ENCODE data around the gene ATP2B3.

Gene ATP2B3

GRCh38 chrX:153517423-153517822 is at the start of gene ATP2B3:
TSS of gene ATP2B3 (plus strand) at chrX:153517642. CDS start at chrX:153536248, 18,606 bp downstream.
- Histone ChIP-seq H3K27me3 (ENCODE audit: insufficient read depth, low read depth) (peaks cover 14% of the 10 kb centered on the region; the same call in 1 of the 2 replicates), H3K79me2 (ENCODE audit: insufficient read depth, low read depth) (no peaks in the 10 kb centered on the region), H3K4me1 (ENCODE audit: low read depth, poor library complexity, severe bottlenecking) (no peaks in the 10 kb centered on the region), H3K4me3 (IDR thresholded peaks at IDR 0.05; ENCODE audit: insufficient read depth, low read depth, low read length) (no peak within 1 kb of the TSS), H3K9ac (no peak within 1 kb of the TSS), H3K4me2 (no peak within 1 kb of the TSS), H2AFZ (ENCODE audit: low read depth) (no peak within 1 kb of the TSS), H3K36me3 (ENCODE audit: insufficient read depth) (no peaks in the 10 kb centered on the region), H4K20me1 (ENCODE audit: insufficient read depth) (no peaks in the 10 kb centered on the region), H3K27ac (no peak within 1 kb of the TSS)
- no peak for TF ChIP-seq CTCF (conservative IDR thresholded peaks at IDR 0.05; ENCODE audit: low read depth, low read length)

DNA sequence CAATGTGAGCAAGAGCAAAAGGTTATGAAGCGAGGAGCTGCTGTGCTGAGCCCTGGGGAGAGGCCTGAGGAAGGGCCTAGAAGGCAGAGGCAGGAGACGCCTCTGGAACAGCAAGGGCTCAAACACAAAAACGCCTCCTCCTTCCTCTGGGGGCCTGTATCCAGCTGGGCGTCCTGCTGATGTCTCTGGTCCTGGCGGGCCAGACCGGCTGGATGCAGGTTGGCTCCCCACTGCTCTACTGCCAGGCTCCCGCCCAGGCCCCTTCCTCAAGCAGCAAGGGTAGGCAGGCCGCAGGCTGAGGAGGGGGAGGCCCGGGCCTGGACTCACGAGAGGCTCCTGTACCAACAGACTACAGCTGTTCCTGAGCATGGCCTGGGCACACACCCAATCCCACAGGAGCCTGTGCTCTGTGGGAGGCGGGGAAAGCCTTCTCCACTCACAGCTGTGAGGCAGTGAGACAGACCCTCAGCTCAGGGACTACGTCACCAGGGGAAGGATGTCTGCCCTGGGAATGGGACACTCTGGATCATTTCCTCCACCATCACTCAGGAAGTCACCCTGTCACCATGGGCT is 49.3 kb upstream of the ATP2B3 start:
- Histone ChIP-seq H3K4me2 (no peak overlapping the region), H3K4me1 (ENCODE audit: low read depth, poor library complexity, severe bottlenecking) (no peaks in the 10 kb centered on the region), H3K36me3 (ENCODE audit: insufficient read depth) (no peaks in the 10 kb centered on the region), H2AFZ (ENCODE audit: low read depth) (no peak overlapping the region), H3K4me3 (IDR thresholded peaks at IDR 0.05; ENCODE audit: insufficient read depth, low read depth, low read length) (no peak overlapping the region), H3K9ac (no peak overlapping the region), H3K79me2 (ENCODE audit: insufficient read depth, low read depth) (no peaks in the 10 kb centered on the region; the same call in 1 of the 2 replicates), H3K27ac (no peak overlapping the region), H3K27me3 (ENCODE audit: insufficient read depth, low read depth) (no peaks in the 10 kb centered on the region), H4K20me1 (ENCODE audit: insufficient read depth) (no peaks in the 10 kb centered on the region)
- no peak for TF ChIP-seq CTCF (conservative IDR thresholded peaks at IDR 0.05; ENCODE audit: low read depth, low read length)

- no peaks in the 10 kb centered on the region for H3K4me1 ChIP-seq (ENCODE audit: low read depth, poor library complexity, severe bottlenecking)
- peak overlapping the region; percentile 41; the same call in 1 of the 2 replicates for H2AFZ ChIP-seq (ENCODE audit: low read depth)
These were observed 47.5 kb upstream of the ATP2B3 start for GRCh38 chrX:153469811-153470410.

More at GRCh38 chrX:153469811-153470410, 47.5 kb upstream of the ATP2B3 start:
- H3K27ac ChIP-seq: peak overlapping the region; percentile 39; the same call in 1 of the 2 replicates
- peak overlapping the region; percentile 76; the same call in 1 of the 2 replicates for H3K9ac ChIP-seq
- no peaks in the 10 kb centered on the region for H3K36me3 ChIP-seq (ENCODE audit: insufficient read depth)
- H3K4me3 ChIP-seq (IDR thresholded peaks at IDR 0.05; ENCODE audit: insufficient read depth, low read depth, low read length): no peak overlapping the region
- peak overlapping the region; percentile 73 for H3K4me2 ChIP-seq
- no peak for TF ChIP-seq CTCF (conservative IDR thresholded peaks at IDR 0.05; ENCODE audit: low read depth, low read length)
- no peaks in the 10 kb centered on the region; the same call in 1 of the 2 replicates for H3K79me2 ChIP-seq (ENCODE audit: insufficient read depth, low read depth)
- no peaks in the 10 kb centered on the region for H4K20me1 ChIP-seq (ENCODE audit: insufficient read depth)
- no peaks in the 10 kb centered on the region for H3K27me3 ChIP-seq (ENCODE audit: insufficient read depth, low read depth)

Measured in KMS-11 (cell line).